ENCODE data around the gene UPP2. TPM values are rescaled to one million over a fixed set of nuclear protein-coding genes. Genes with fewer than 3 reads are reported as not detected.

The UPP2 gene
- total and polyA plus RNA-seq, 2 of the 8 experiments (the other 6 are each of a cell fraction or from before 2014, with no cell fraction given): not detected

DNA sequence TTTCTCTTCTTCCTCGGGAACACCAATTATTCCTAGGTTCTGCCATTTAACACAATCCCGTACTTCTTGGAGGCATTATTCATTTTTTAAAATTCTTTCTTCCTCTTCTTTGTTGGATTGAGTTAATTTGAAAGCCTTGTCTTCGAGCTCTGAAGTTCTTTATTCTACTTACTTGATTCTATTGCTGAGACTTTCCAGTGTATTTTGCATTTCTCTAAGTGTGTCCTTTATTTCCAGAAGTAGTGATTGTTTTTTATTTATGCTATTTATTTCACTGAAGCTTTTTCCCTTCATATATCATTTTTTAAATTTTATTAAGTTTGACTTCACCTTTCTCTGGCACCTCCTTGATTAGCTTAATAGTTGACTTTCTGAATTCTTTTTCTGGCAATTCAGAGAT lies 13.6 kb upstream of the UPP2 start:
- H2BK12ac ChIP-seq (ENCODE audit: low read depth, low read length): no peak overlapping the region
- no peak overlapping the region for H3K14ac ChIP-seq (ENCODE audit: insufficient read length)
- no peak overlapping the region for H3K23ac ChIP-seq (ENCODE audit: insufficient read length)
- H3K18ac ChIP-seq (ENCODE audit: extremely low read depth, low read length): no peak overlapping the region
- no peak overlapping the region for H3K9ac ChIP-seq (replicated peaks in 1 of 4; ENCODE audit: extremely low read depth in 1 of 4, low read depth in 3 of 4, low read length in 3 of 4)
- no peaks in the 10 kb centered on the region for H3K4me1 ChIP-seq (replicated peaks in 1 of 4; ENCODE audit: control insufficient read depth in 3 of 4, insufficient read depth in 4 of 4, low read length in 3 of 4)
- ChIA-PET CTCF (ENCODE audit: partially characterized antibody) (no interaction called here), POLR2A (ENCODE audit: partially characterized antibody) (no interaction called here)
- H2AFZ ChIP-seq (ENCODE audit: low read length): no peak overlapping the region
- H2BK5ac ChIP-seq (ENCODE audit: low read depth, low read length): no peak overlapping the region
- H4K91ac ChIP-seq (replicated peaks; ENCODE audit: insufficient read length, low read length): no peak overlapping the region
- FAIRE-seq: no peak
- H3K27ac ChIP-seq (ENCODE audit: low read depth, low read length): no peak overlapping the region
- H4K20me1 ChIP-seq (replicated peaks in 1 of 2; ENCODE audit: control insufficient read depth in 1 of 2, insufficient read depth in 2 of 2, low read length in 2 of 2): no peaks in the 10 kb centered on the region
- no peak overlapping the region for H4K8ac ChIP-seq (ENCODE audit: extremely low read depth, insufficient read depth, low read length)
- no peaks in the 10 kb centered on the region for H3K79me2 ChIP-seq (ENCODE audit: control insufficient read depth in 1 of 2, insufficient read depth in 2 of 2, low read length in 2 of 2)
- no peaks in the 10 kb centered on the region for H3K23me2 ChIP-seq (ENCODE audit: low read depth, low read length)
- no peaks in the 10 kb centered on the region for H3K79me1 ChIP-seq (ENCODE audit: low read depth, low read length)
- DNase-seq (ENCODE audit: low read depth in 1 of 2, low spot score in 2 of 2): no peak
- no peaks in the 10 kb centered on the region for H3K9me3 ChIP-seq (ENCODE audit: insufficient read depth in 2 of 2, low read depth in 1 of 2, low read length in 1 of 2)
- 93% methylated on average over 3 of the region's 3 CpGs; no CpG with 5 or more reads in 1 of the 2 experiments for WGBS, 2 experiments (ENCODE audit: extremely low coverage in 1 of 2, insufficient coverage in 1 of 2, insufficient read length in 1 of 2, insufficient replicate concordance in 2 of 2, low coverage in 1 of 2, low lambda C conversion rate in 2 of 2, missing lambda C conversion rate in 1 of 2)
- no peak overlapping the region for H2BK15ac ChIP-seq (ENCODE audit: low read length)
- no peak overlapping the region for H3K4me2 ChIP-seq (ENCODE audit: insufficient read depth in 1 of 2, low read depth in 2 of 2, low read length in 2 of 2)
- no peak overlapping the region for H3K56ac ChIP-seq (replicated peaks; ENCODE audit: insufficient read length, low read depth, low read length)
- H2BK120ac ChIP-seq (replicated peaks; ENCODE audit: low read depth, low read length): no peak overlapping the region
- no peaks in the 10 kb centered on the region for H3K36me3 ChIP-seq (ENCODE audit: control insufficient read depth in 2 of 4, insufficient read depth in 4 of 4, low read length in 3 of 4)
- H3K27me3 ChIP-seq (replicated peaks in 1 of 4; ENCODE audit: control insufficient read depth in 3 of 4, extremely low read depth in 1 of 4, insufficient read depth in 3 of 4, low read length in 3 of 4): no peaks in the 10 kb centered on the region
- no peak for TF ChIP-seq CTBP2 (IDR thresholded peaks at IDR 0.05; ENCODE audit: borderline replicate concordance, insufficient read depth, insufficient read length, low read length)
- no peak for TF ChIP-seq KDM5A (IDR thresholded peaks at IDR 0.05; ENCODE audit: low read length)
- no peak for TF ChIP-seq CREB1 (IDR thresholded peaks at IDR 0.05)
- TF ChIP-seq POU5F1 (IDR thresholded peaks at IDR 0.05; ENCODE audit: low read depth, low read length): no peak
- no peak for TF ChIP-seq NANOG (IDR thresholded peaks at IDR 0.05; ENCODE audit: insufficient read depth, low read depth, low read length, poor library complexity, severe bottlenecking)
- no peak for TF ChIP-seq RFX5 (IDR thresholded peaks at IDR 0.05; ENCODE audit: borderline replicate concordance, low read depth, low read length)
- TF ChIP-seq YY1 (IDR thresholded peaks at IDR 0.05; ENCODE audit: low read depth, low read length): no peak
- TF ChIP-seq POLR2A (IDR thresholded peaks at IDR 0.05; ENCODE audit: control extremely low read depth in 1 of 2, low read depth in 2 of 2, low read length in 2 of 2): no peak
- no peak for TF ChIP-seq GABPA (IDR thresholded peaks at IDR 0.05; ENCODE audit: borderline replicate concordance, insufficient read depth, low read length)
- TF ChIP-seq, protein P1, sequence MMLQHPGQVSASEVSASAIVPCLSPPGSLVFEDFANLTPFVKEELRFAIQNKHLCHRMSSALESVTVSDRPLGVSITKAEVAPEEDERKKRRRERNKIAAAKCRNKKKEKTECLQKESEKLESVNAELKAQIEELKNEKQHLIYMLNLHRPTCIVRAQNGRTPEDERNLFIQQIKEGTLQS (IDR thresholded peaks at IDR 0.05; ENCODE audit: insufficient read depth, low read depth, low read length): no peak
- no peak for TF ChIP-seq SAP30 (IDR thresholded peaks at IDR 0.05; ENCODE audit: insufficient read depth, insufficient replicate concordance, low read length)
- TF ChIP-seq KDM1A (IDR thresholded peaks at IDR 0.05; ENCODE audit: borderline replicate concordance, low read length): no peak
- no peak for TF ChIP-seq TEAD4 (IDR thresholded peaks at IDR 0.05; ENCODE audit: low read depth, low read length)
- TF ChIP-seq POLR2AphosphoS5 (IDR thresholded peaks at IDR 0.05; ENCODE audit: low read depth, low read length): no peak
- H3K4ac ChIP-seq (replicated peaks; ENCODE audit: insufficient read length, low read depth, low read length): no peak overlapping the region
- no peak overlapping the region for H3K4me3 ChIP-seq (ENCODE audit: extremely low read depth in 1 of 4, insufficient read depth in 2 of 4, low read depth in 3 of 4, low read length in 4 of 4)
- no peak overlapping the region for H2BK20ac ChIP-seq (ENCODE audit: low read length)
- H2AK5ac ChIP-seq (ENCODE audit: low read depth, low read length): no peak overlapping the region
- H4K5ac ChIP-seq (ENCODE audit: insufficient read length, low read depth, low read length): no peak overlapping the region
